ENCODE results near the gene NANOS1.

DNA sequence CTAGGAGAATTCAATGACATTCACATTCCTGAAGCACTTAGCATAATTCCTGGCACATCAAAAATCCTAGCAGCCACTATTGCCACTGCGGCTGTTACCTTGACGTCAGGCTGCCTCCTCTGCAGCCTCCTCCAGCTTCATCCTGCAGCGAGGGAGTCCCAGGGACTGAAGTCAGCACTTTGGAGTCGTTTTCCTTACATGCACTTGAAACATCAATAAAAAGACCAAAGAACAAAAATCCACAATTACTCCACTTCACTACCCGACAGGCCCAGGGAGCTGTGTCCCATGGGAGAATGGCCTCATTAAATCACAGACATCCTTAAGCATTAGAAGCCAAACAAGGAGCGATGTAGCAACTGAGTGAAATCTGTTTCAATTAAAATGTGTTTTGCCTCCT lies 48.6 kb upstream of the NANOS1 start:
- TF ChIP-seq POLR2A (IDR thresholded peaks at IDR 0.05) (no peak), POLR2AphosphoS5 (IDR thresholded peaks at IDR 0.05) (no peak), EP300 (IDR thresholded peaks at IDR 0.05) (no peak)
- TF ChIP-seq, protein P1, sequence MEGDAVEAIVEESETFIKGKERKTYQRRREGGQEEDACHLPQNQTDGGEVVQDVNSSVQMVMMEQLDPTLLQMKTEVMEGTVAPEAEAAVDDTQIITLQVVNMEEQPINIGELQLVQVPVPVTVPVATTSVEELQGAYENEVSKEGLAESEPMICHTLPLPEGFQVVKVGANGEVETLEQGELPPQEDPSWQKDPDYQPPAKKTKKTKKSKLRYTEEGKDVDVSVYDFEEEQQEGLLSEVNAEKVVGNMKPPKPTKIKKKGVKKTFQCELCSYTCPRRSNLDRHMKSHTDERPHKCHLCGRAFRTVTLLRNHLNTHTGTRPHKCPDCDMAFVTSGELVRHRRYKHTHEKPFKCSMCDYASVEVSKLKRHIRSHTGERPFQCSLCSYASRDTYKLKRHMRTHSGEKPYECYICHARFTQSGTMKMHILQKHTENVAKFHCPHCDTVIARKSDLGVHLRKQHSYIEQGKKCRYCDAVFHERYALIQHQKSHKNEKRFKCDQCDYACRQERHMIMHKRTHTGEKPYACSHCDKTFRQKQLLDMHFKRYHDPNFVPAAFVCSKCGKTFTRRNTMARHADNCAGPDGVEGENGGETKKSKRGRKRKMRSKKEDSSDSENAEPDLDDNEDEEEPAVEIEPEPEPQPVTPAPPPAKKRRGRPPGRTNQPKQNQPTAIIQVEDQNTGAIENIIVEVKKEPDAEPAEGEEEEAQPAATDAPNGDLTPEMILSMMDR (IDR thresholded peaks at IDR 0.05), result no peak

Data from suprapubic skin (tissue), 4 donors.